ENCODE results near the gene FBXO9.
A peak's percentile ranks its signal among the peaks of the same experiment; 100 is the strongest.
"Not testable (repeated sequence)": the region's sequence is repeated elsewhere in the genome, so short reads cannot be mapped to it uniquely, and the experiment has no call there.

The FBXO9 gene

DNA sequence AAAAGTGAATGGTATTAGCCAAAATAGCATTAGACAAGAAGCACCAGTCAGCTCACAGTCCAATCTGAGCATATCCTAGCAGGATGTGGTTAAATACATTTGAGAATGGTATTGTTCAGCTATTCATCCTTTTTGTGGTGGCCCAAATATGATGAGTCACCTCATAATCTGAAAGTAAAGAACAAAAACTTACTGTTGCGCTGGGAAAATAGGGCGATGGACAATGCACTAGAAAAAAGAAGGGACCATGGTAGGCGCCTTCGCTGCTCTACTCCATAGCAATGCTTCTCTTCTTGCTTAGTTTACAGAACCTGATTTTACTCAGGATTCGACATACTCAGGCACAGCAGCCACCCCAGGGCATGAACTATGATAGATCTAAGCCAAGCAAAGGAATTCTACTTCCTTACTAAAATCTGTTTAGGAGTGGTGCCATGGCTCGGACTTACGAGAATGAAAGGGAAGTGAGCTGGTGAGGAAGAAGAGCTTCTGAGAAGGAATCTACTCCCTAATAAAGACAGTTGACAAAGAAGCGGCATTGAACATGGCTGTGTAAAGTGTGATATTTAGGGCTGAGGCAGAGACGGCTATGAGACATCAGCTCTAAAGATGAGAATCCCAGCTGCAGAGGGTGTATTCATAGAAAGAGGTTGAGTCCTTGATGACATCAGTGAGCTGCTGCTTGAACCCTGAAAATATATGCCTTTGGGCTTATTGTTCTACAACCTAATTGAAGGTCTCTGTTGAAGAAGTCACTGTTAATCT is 16.6 kb upstream of the FBXO9 start:
- no peak for DNase-seq

DNA sequence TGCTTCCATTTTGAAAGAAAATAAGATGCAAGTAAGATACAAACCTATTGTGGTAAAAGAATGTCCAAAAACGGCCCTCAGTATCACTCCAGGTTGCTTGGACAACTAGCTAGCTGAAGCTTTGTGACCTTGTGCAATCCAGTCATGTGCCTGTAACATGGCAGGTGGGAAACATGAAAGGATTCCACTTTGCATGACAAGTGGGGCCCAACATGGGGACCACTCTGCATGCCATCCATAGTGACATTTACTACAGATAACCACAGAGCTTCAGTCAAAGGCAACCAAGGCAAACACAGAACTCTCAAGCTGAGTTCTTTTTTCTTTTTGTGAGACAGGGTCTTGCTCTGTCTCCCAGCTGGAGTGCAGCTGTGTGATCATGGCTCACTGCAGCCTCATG is 15.8 kb upstream of the FBXO9 start:
- DNase-seq = no peak

DNA sequence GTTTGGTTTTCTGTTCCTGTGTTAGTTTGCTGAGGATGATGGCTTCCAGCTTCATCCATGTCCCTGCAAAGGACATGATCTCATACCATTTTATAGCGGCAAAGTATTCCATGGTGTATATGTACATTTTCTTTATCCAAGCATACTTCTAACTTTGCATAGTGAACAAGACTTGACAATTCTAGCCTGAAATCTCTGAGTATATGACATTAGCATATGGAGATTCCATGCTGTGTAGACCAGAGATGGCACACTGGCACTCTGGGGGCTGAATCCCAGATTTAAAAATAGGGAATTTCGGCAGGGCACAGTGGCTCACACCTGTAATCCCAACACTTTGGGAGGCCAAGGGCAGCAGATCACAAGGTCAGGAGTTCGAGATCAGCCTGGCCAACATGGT is 13.1 kb upstream of the FBXO9 start:
- DNase-seq = not testable (repeated sequence)

DNA sequence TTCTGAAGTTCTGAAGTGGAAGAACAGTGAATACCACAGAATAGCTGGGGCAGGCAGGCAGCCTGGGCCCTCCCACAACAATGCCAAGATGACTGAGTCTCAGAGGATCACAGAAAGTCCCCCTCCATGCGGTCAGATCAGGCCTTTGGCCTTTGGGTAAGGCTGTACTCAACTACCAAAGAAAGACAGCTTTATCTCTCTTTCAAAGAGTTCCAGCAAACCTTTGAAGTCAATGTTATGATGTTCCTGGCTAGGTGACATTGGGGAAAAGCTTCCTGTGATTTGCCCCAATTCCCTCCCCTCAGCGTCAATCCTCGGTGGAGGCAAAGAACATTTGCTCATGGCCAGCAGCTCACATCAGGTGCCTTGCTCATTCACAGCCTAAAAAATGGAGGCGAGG is 10.7 kb upstream of the FBXO9 start:
- DNase-seq = no peak

DNA sequence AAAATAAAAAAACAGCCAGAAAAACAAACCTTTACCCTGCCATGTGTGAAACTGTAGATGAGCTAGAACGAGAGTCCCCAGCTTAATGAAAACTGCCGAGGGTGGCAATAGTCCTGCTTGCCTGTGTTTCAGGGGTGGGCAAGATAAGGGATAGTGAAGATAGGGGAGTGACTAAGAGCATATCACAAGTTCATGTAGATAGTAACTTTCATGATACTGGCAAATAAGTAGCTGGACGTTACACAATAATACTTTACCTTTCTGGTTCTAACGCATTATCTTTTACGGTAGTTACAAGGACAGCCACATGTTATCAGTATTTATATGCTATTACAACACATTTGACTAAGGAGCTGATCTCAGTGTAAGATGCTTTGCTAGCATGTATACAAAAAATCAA is 9.3 kb upstream of the FBXO9 start:
- DNase-seq = no peak

DNA sequence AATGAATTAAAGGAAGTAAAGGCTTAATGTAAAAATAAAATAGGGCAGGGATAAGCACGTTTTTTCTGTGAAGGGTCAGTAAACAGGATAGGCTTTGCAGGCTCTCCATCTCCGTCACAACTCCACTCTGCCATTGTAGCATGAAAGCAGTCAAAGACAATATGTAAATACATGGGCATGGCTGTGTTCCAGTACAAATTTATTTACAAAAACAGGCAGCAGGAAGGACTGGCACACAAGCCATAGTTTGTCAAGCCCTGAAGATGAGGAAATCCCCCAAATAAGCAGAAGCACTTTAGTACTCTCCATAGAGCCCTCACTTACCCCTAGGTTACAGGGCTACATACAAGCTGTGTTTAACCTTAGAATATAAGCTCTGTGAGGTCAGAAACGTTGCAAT is 8.9 kb upstream of the FBXO9 start:
- peak; percentile 4 for DNase-seq

DNA sequence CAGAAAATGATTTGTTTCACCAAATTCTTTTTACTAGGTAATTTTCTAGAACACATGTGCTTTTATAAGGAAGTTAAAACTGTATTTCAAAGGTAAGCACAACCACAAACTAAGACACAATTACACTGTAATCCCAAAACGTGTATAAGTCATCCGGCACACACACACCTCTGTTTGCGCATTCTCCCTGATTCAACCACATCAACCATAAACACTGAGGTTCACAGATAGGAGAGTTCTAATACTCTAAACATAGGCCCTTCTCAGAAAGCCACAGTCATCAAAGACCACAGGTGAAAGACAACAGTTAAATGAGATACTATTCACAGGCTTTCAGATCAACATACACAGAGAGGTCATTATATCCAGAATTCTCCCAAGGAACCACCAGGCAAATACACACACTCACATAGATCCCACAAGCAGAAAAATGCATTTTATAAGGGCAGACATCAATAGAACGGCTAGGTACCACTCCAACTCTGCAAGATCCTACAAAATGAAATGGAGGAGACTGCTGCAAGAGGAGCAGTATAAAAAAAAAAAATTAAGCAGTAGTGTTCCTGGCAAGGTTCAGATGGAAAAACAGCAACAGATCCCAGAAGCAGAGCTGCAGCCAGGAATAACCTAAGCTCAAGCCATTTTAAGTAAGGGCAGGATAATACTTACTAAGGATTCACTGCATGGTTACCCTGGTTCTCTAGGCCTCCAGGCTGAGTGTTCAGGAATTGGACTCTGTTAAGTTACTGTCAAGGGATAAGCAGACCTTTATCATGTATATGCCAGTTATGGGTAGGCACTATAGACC is 6.6 kb upstream of the FBXO9 start:
- DNase-seq = no peak

DNA sequence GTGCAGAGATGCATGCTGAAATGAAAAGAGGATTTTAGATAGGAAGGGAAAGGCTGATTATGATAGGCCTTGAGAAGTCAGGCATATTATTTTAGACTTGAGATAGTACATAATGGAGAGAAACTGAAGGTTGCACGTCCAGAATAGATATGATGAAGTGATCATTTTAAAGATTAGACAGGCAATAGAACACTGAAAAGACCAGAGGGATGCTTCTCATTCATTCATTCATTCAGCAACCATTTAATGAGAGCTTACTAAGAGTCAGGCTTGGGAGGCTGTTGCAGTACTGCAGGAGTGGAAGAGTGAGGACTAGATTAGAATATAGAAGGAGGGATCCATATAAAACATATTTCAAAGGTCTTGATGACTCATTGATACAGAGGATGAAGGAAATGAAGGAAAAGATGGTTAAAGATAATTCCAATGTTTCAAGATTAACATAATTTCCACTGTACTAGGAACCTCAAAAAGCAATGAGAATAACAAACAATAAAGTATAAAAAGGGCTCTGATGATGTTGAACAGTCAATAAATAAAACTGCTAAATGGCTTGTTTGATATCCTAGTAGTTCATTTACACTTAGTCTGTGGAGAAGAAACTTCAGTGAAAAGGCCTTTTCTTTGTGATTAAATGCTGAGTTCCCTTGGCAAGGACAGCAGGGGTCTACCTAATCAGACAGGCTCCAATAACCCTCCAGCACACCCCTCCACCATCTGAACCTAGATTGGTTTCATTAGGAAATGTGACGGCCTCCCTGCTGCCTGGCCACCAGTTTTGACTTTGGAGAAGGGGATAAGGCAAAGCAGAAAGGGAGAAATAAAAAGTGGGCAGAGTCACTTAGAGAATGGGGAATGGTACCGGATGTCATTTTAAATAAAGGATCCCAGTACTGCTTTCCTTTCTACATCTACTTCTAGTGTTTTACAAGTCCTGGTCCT is 5.3 kb upstream of the FBXO9 start:
- DNase-seq = no peak

DNA sequence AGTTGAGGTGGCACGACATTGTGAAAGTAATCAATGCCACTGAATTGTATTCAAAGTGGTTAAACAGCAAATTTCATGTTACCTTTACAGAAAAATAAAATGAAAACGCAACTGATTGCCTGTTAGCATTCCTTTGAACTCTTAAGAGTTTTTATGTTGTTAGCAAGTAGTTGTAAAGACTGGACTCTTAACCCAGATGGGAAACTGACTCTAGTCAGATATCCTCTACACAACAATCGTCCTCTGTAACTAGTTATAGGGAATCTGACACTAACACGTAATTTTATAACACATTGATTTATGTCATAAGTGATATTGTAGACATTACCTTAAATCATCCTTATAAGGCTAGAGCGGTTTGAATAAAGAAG is 3.0 kb upstream of the FBXO9 start:
- DNase-seq = no peak

DNA sequence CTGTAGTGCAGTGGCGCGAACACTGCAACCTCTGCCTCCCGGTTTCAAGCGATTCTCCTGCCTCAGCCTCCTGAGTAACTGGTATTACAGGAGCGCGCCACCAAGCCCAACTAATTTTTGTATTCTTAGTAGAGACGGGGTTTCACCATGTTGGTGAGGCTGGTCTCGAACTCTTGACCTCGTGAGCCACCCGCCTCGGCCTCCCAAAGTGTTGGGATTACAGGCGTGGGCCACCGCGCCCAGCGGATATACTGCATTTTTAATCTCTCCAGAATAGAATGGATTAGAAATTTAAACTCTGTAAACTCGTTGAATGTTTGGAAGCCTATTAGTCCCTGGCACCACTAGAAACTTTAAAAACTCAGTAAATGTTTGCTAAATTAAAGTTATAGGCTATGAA is 949 bp upstream of the FBXO9 start:
- DNase-seq = not testable (repeated sequence)

DNA sequence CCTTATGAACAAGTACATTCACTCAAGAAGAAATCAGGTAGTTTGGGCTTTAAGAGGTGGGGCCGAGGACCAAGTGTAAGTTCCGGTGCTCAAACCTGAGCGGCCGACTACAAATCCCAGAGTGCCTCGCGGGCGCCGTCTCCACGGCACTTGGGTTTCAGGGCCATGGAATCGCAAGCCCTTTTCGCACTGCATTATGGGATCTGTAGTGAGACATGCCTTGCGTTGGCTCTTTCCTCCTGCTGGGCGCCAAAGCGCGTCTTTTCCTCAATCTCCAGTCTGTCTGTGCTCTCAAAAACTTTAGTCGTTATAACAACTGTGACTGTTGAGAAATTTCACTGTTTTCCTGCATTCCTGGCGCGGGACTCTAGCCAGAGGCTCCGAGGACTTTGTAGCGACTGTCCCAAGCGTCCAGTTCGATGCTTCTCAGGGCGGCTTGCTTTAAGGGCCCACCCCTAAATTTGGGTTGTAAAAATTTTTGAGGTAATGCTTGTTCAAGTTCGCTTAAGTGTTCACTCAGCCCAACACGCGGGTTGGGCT is 408 bp upstream of the FBXO9 start:
- DNase-seq = peak; percentile 97

DNA sequence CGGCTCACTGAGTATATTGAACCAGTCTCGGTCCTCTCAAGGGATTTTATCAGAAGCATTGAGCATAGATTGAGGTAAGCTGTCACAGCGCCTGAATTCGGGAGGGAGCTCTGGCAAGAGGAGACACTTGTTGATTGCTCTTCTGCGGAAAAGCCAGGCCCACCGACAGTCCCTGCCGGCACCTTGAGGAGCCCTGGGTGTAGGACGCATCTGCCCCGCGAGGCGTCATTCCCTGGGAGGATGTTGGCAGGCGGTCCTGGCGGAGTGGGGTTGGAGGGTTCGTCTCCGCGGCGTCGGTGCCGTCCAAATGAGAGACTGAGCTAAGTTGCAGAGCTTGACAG is 843 bp downstream of the FBXO9 start:
- DNase-seq = peak; percentile 21

DNA sequence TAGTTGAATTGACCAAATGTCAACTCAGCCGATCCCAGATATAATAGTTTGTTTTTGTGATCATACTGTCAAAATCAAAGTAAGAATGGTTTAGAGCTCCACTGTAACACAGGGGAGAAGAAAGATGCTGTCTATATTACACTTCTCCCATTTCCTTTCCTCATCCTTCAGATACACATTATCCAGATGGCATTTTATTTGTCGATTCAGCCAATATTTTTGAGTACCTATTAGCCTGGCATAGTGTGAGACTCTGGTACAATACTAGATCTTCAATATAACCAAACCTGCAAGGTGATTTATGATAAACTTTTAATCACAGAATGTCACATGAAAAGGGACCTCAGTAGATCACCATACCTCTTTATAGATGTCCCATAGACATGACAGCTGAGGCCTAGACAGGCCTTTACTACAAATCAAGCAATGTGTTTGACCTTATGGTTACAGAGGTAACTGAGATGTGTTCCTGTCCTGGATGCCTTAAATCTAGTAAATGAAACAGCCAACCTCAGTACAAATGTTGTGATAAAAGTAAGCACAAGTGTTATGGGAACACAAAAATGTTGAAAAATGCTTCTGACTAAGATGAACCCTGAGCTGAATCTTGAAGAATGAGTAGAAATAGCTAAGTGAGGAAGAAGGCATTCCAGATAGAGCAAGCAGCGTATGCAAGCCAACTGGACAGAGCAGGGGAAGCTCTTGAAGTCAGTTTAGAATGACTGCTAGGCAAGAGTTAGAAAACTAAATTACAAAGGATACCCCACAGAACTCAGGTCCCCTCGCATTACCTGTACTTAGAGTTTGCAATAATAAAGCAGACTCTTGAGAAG is 1.9 kb downstream of the FBXO9 start:
- no peak for DNase-seq

DNA sequence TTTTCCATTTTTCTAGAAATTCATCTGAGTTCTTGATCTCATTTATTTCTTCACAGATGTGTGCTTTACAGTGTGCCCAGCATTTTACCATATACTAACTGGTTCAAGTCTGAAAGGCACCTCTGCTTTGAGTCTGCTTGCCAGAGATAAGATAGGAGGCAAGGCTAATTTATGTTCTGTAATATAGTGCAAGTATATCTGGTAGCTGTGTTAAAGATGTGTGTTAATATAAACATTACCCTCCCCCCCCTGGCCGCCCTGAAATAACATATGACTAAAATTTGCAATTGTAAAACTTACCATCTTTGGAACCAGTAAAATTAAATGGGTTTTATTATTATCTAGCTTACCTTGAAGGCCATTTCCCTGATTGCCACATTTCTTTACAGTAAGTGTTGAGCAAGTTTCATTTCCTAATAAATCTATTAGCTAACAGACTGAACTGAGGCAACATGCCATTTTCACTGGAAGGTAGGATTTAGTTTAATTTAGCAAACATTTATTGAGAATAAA is 2.7 kb downstream of the FBXO9 start:
- no peak for DNase-seq

DNA sequence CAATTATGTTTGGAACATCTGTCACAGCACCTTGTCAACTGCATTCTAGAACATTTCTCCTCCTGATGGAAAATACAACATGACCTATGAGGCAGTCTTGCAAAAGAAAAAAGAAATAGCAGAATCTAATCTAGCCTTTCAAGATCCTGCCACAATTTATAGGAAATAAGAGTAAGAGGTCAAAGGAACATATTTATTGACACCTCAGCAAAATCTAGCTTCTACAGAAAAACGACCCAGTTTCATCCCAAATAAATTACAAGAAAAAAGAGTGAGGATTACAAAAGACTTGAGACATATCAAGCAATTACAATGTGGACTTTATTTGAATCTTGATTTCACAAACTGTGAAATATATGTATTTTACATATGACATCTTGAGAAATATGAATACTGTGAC is 4.2 kb downstream of the FBXO9 start:
- no peak for DNase-seq

DNA sequence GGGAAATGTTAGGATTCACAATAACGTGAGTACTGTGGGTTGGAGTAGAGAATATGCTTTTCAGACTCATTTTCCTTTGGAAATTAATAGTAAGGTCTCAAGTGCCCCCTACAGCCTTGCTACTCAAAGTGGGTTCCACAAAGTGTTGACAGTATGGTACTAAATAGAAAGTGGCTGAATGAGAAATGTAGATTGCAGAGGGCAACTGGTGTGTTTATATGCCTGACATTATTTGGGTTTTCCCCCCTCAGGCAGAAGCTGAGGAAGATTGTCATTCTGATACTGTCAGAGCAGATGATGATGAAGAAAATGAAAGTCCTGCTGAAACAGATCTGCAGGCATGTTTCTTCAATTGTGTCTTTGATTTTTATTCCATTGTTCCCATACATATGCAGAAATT is 5.6 kb downstream of the FBXO9 start:
- DNase-seq = no peak

DNA sequence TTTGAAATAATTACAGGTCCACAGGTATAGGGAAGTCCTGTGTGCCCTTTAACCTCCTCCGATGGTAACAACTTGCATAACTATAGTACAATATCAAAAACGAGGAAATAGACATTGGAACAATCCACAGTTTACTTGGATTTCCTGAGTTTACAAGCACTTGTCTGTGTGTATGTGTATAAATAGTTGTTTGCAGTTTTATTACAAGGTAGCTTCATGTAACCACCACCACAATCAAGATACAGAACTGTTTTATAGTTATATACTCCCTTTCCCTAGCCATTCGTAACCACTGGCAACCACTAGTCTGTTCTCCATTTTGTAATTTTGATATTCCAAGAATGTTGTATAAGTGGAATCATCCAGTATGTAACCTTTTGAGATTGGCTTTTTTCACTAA is 9.1 kb downstream of the FBXO9 start:
- no peak for DNase-seq

DNA sequence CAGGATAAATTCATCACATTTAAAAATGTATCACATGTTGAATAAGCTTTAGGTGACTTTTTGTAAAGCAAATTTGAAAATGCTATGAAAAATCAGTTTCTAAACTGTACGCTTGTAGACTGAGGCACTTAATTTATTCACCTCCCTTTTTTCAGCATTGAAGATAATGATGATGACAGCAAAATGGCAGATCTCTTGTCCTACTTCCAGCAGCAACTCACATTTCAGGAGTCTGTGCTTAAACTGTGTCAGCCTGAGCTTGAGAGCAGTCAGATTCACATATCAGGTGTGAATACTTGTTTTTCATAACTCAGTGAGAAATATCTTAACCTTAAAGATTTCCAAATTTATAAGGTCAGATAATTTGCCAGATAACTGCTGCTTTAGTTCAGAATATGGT is 15.6 kb downstream of the FBXO9 start:
- DNase-seq = no peak

DNA sequence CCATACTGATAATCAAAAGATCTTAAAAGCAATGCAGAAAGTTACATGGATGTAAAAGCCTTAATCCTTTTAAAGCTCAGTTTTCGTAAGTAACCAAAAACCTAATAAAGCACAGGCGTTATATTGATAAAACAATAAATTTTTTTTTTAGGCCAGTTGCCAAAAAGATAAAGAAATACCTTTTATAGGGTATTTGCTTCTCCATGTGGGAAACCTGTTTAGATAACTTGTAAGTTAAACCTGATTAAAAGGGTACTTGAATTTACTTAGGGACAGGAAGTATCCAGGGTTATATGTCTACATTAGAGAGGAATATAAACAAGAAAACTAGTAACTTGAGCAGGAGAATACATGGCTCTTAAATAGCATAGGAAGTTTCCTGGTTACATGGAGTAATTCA is 21.1 kb downstream of the FBXO9 start:
- DNase-seq = no peak

DNA sequence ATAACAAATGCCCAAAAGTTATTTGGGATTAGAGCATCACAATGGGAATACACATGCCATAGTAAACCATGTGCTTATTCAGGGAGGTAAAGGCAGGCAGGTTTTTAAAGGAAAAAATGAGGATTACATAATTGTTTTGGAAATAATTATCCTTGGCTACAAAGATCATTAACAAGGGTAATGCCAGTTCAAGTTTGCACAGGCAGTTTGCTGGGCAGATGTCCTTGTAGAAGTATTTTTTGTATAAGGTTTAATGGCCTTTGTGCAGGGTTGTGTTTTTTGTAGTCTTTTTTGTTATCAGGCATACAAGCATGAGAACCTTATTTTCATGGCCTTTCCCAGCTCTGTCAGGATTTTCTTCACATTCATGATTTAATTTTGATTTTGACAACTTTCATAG is 24.7 kb downstream of the FBXO9 start:
- DNase-seq = no peak

DNA sequence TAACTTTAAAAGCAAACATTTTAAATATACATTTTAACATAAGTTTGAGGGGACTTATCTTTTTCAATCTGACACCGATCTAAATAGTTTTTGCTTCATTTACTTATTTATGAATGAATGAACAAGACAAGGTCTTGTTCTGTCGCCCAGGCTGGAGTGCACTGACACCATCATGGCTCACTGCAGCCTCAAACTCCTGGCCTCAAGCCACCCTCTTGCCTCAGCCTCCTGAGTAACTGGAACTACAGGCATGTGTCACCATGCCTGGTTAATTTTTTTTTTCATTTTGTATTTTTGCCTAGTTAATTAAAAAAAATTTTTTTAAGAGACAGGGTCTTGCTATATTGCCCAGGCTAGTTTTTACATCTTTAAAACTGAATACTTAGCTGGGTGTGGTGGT is 25.4 kb downstream of the FBXO9 start:
- no peak for DNase-seq

DNA sequence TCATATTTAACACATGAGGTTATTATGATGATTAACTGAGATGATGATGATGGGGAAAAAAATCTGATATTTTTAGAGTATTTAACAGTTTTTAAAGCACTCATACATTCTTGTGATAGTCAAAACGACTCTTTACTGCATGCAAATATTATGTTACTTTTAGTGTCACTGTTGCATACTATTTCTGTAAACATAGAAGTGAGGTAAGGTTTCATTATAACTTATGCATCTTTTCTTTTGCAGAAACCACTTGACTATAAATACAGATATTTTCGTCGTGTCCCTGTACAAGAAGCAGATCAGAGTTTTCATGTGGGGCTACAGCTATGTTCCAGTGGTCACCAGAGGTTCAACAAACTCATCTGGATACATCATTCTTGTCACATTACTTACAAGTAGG is 30.1 kb downstream of the FBXO9 start:
- no peak for DNase-seq
